ENCODE data around the gene DIAPH3. TPM values are rescaled to one million over a fixed set of nuclear protein-coding genes. Genes with fewer than 3 reads are reported as not detected.

DIAPH3 gene
- total and polyA plus RNA-seq, 2 of the 4 experiments (the other 2 are of a cell fraction): 8.9 to 9.3 TPM

- no peak overlapping the region for H3K4me2 ChIP-seq (ENCODE audit: low read depth, low read length)
- no peak overlapping the region for H3K14ac ChIP-seq (replicated peaks; ENCODE audit: low read depth, low read length)
- H2AK5ac ChIP-seq (ENCODE audit: low read depth, low read length): no peak overlapping the region
- H4K91ac ChIP-seq (ENCODE audit: insufficient read depth, low read depth, low read length): no peak overlapping the region
- no peak overlapping the region for H2AFZ ChIP-seq (replicated peaks; ENCODE audit: low read length, poor library complexity)
- no peaks in the 10 kb centered on the region for H3K4me1 ChIP-seq (ENCODE audit: control insufficient read depth, insufficient read depth, low read length)
- ATAC-seq (ENCODE audit: low read depth) (no peak), DNase-seq (no peak)
- no TSS peak for BruUV-seq (replicated peaks)
- H2BK120ac ChIP-seq (ENCODE audit: low read depth, low read length): no peak overlapping the region
- intact Hi-C loops (cut with micrococcal nuclease): no loop called here
- H3K18ac ChIP-seq (ENCODE audit: low read depth, low read length): no peak overlapping the region
- H3K9me3 ChIP-seq (ENCODE audit: control insufficient read depth, insufficient read depth, low read length): no peaks in the 10 kb centered on the region
- H3K56ac ChIP-seq (ENCODE audit: extremely low read depth, insufficient read depth, low read length): no peak overlapping the region
- H3K36me3 ChIP-seq (ENCODE audit: control insufficient read depth, insufficient read depth, low read length): no peaks in the 10 kb centered on the region; the same call in 1 of the 2 replicates
- no peak overlapping the region for H2BK15ac ChIP-seq (ENCODE audit: low read depth, low read length)
- no peak overlapping the region for H3K4ac ChIP-seq (ENCODE audit: low read depth, low read length)
- H3K9ac ChIP-seq (ENCODE audit: low read depth, low read length): no peak overlapping the region
- no peak overlapping the region for H2AK9ac ChIP-seq (replicated peaks; ENCODE audit: low read depth, low read length, poor library complexity)
- no peak overlapping the region for H2BK5ac ChIP-seq (ENCODE audit: low read depth, low read length, poor library complexity, severe bottlenecking)
- H3K27me3 ChIP-seq (ENCODE audit: control insufficient read depth, insufficient read depth, low read length): no peaks in the 10 kb centered on the region
- no CpG with 5 or more reads among the region's 1 CpG for WGBS, 2 experiments (ENCODE audit: extremely low coverage in 2 of 2, insufficient read length in 1 of 2)
- H2BK20ac ChIP-seq (ENCODE audit: low read depth, low read length): no peak overlapping the region
- TF ChIP-seq CHD1 (IDR thresholded peaks at IDR 0.05; ENCODE audit: low read depth, low read length) (no peak), RCOR1 (IDR thresholded peaks at IDR 0.05; ENCODE audit: insufficient replicate concordance, low read length) (no peak)
- no peak overlapping the region for H3K4me3 ChIP-seq (ENCODE audit: insufficient read depth, low read depth, low read length)
- ChIA-PET CTCF (no interaction called here), POLR2A (ENCODE audit: unreplicated experiment) (interaction anchor here (0.6 kb wide), 2 partner anchors 12 to 144 kb away, joined by 3 to 6 read pairs; no protein-coding TSS in a partner anchor)
- H4K8ac ChIP-seq (ENCODE audit: low read depth in 2 of 2, low read length in 2 of 2): no peak overlapping the region
- in situ Hi-C loops (cut with MboI; ENCODE audit: low sequenced_read_pairs): loop anchor here (5.0 to 25.0 kb wide), 3 partner anchors 84 to 654 kb away; no protein-coding TSS in a partner anchor
- H3K23ac ChIP-seq (ENCODE audit: low read depth, low read length): no peak overlapping the region
- no peak overlapping the region for H3K27ac ChIP-seq (ENCODE audit: insufficient read depth, low read length)
- H3K9me1 ChIP-seq (ENCODE audit: insufficient read depth, low read length): peaks cover 6% of the 10 kb centered on the region; the same call in 1 of the 2 replicates
- dilution Hi-C loops (cut with HindIII; ENCODE audit: low sequenced_read_pairs, unreplicated experiment): no loop called here
- H4K5ac ChIP-seq (ENCODE audit: low read depth, low read length): no peak overlapping the region
- H3K79me1 ChIP-seq (ENCODE audit: low read depth in 1 of 2, low read length in 2 of 2): no peaks in the 10 kb centered on the region; a peak in 1 of 4 replicates
- H4K20me1 ChIP-seq (ENCODE audit: insufficient read depth, low read length): no peaks in the 10 kb centered on the region
Measured at GRCh38 chr13:59766236-59766635, 397.5 kb downstream of the DIAPH3 start.
